VCaP (cell line): ENCODE data around the gene ANKRD55.

Experiments
- H3K27ac ChIP-seq: fragments of 450-650 bp; 2 replicates; pipeline ENCODE4 v1.5.1; 2017
- TF ChIP-seq, protein P1 (sequence below): fragments of 450-650 bp; conservative IDR thresholded peaks from 2 replicates; pipeline ENCODE4 v1.5.1; 2017; ENCODE audit warnings: mild to moderate bottlenecking, moderate library complexity

Gene ANKRD55

DNA sequence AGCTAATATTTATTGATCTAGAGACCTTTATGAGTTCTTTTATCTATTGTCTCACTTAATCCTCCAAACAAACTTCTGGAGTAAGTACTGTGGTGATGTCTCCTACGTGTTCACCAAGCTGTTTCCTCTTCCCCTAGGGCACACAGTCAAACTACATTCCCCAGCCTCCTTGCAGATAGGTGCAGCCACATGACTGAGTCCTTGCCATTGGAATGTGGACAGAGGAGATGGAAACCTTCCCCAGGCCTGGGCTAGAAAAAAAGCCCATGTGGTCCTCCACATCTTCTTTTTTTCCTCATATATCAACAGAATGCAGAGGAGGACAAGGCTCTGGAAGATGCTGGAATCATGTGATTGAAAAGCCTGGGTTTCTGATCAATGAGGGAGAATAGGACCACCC lies 88.0 kb downstream of the ANKRD55 start:
- TF ChIP-seq, protein P1, sequence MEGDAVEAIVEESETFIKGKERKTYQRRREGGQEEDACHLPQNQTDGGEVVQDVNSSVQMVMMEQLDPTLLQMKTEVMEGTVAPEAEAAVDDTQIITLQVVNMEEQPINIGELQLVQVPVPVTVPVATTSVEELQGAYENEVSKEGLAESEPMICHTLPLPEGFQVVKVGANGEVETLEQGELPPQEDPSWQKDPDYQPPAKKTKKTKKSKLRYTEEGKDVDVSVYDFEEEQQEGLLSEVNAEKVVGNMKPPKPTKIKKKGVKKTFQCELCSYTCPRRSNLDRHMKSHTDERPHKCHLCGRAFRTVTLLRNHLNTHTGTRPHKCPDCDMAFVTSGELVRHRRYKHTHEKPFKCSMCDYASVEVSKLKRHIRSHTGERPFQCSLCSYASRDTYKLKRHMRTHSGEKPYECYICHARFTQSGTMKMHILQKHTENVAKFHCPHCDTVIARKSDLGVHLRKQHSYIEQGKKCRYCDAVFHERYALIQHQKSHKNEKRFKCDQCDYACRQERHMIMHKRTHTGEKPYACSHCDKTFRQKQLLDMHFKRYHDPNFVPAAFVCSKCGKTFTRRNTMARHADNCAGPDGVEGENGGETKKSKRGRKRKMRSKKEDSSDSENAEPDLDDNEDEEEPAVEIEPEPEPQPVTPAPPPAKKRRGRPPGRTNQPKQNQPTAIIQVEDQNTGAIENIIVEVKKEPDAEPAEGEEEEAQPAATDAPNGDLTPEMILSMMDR: no peak
- no peak overlapping the region for H3K27ac ChIP-seq

DNA sequence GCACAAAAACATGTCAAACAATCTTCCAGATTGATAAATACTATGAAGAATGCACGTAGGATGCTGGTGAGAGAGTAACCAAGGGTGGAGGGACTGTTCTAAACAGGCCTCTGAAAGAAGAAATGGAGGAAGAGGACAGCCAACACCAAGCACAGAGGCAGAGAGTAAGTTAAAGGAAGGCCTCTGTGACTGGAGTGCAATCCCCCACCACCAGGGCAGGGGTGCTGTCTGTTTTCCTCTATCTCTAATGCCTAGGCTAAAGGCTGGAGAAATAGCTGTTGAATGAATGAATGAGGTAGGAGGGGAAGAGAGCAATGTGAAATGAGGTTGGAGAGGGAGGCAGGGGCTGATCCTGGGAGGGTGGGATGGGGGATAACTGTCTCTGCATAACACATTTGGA lies 88.9 kb downstream of the ANKRD55 start:
- no peak overlapping the region for H3K27ac ChIP-seq
- TF ChIP-seq, protein P1: no peak

DNA sequence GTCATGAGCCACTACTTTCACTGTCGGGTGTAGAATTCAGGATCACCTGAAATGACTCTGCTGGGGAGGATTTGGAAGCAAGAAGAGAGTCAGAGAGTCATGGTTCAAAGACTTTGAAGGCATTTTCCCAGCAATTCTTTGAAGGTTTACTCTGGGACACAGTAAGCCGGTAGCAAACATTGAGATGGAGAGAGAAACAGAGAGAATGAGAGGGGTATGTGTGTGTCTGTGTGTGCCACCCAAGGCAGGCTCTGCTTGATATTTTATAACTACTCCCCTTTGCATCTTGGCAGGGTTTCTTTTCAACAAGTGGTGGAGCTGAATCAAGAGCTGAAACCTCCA lies 89.8 kb downstream of the ANKRD55 start:
- no peak overlapping the region for H3K27ac ChIP-seq
- TF ChIP-seq, protein P1: no peak

DNA sequence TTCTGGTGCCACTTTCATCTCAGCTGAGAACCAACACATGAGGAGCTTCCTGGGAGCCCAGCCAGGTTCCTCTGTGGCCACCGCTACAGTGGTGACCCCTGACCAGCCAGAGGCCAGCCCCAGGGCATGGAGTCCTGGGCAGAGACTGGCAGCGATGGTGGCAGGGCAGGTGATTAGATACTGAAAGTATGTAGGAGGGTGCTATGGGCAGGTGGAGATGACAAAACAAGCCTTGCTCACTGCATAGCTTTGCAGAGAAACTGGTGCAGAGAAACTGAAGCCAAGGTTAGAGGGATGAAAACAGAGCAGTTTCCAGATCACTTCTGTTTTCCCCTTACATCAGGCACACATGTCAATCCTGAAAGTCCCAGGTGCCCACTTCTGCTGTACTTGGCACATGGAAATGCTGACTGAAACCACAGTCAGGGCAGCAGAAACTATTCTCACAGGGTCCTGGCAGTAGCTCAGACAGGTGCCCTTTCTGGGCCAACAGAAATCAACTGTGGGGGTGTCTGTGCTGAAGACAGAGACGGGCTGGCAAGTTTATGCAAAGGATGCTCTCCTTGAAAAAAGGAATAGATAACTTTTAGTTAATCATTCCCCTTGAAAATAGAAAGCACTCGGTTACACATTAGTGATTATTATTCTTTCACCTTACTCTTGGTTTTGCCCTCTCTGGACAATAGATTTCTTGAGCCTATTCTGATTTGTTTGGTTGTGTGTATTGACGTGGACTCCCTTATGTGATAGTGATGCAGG lies 90.3 kb downstream of the ANKRD55 start:
- H3K27ac ChIP-seq: no peak overlapping the region
- TF ChIP-seq, protein P1: no peak

GRCh38 chr5:56142233-56142613 lies 90.9 kb downstream of the ANKRD55 start:
- TF ChIP-seq, protein P1: no peak
- no peak overlapping the region for H3K27ac ChIP-seq

DNA sequence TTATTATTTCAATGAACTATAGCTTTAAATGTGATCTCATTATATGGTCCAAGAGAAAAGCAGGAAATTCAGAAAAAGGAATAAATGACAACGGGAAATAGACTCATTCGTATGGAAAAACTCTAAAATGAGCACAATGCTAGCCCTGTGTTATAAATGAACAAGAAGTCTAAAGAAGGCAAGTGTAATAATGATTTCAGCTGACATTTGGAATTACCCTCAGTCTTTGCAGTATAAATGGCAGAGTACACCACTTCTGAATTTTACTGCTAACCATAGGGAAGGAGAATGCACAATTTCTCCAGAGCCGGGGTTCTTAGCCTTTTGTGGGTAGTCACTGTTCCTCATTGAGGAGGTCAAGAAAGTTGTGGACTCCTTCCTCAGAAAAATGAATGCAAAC lies 93.1 kb downstream of the ANKRD55 start:
- no peak overlapping the region for H3K27ac ChIP-seq
- TF ChIP-seq, protein P1: no peak

DNA sequence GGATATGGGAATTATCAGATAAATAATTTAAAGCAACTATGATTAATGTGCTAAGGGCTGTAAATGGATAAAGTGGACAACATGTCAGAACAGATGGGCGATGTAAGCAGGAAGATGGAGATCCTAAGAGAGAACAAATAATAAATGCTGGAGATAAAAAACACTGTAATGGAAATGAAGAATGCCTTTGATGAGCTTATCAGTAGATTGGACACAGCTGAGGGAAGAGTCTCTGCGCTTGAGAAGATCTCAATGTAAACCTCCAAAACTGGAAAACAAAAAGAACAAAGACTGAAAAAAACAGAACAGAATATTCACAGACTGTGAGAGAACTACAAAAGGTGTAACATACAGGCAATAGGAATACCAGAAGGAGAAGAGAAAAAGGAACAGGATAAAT lies 102.5 kb downstream of the ANKRD55 start:
- H3K27ac ChIP-seq: no peak overlapping the region
- TF ChIP-seq, protein P1: no peak
